GM10248 (cell line): ENCODE data around the gene HSD17B10.

Experiments
- CTCF ChIA-PET: fragments of 300-600 bp; sonication (Branson Sonifier 250); formaldehyde crosslinking; extraction: SDS; loops from one replicate; lab custom pipeline; 2021; ENCODE audit warnings: antibody characterized with exemption; lab: Yijun Ruan, JAX
- POLR2A ChIA-PET: fragments of 350-650 bp; sonication (Branson Sonifier 250); formaldehyde crosslinking; extraction: SDS; loops from one replicate; lab custom pipeline; 2020; ENCODE audit warnings: antibody characterized with exemption; lab: Yijun Ruan, JAX
- DNase-seq: peaks from one replicate; pipeline ENCODE4 v3.0.0; 2012; ENCODE audit errors: extremely low spot score
- CTCF ChIP-seq: IDR thresholded peaks from 2 replicates; pipeline ENCODE4 v1.5.1; 2012; ENCODE audit warnings: mild to moderate bottlenecking, low read depth; ENCODE audit errors: extremely low read depth, missing control alignments, control extremely low read depth

Gene HSD17B10

DNA sequence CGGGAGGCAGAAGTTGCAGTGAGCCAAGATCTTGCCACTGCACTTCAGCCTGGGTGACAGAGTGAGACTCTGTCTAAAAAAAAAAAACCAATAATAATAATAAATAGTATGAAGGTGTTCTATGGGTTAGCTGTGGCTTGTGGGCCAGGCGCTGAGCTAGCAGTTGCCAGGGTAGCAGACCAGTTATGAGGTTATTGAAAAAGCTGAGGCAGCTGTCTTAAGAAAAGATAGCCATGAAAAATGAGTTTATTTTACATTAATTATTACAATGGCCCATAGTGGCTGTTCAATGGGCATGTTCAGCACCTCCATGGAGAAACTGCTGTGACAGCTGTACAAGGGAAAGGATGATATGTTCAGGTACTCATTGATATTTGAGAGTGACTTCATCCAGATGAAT, 13.3 kb upstream of the HSD17B10 start:
- POLR2A ChIA-PET, result no interaction called here

GRCh38 chrX:53445977-53446376, 11.8 kb upstream of the HSD17B10 start:
- peak; percentile 44 for DNase-seq
- POLR2A ChIA-PET, result interaction anchor here (0.6 to 0.7 kb wide), 2 partner anchors 10 kb away, joined by 3 read pairs; no protein-coding TSS in a partner anchor
- TF ChIP-seq CTCF, result peak; percentile 44
- CTCF ChIA-PET, result interaction anchor here (0.7 to 5.2 kb wide), 13 partner anchors 10 to 162 kb away, joined by 3 to 78 read pairs (median 6); partner anchors contain the start of genes HSD17B10, RIBC1 and SMC1A

More for the DNA sequence above, 13.3 kb upstream of the HSD17B10 start:
- DNase-seq, result no peak
- no peak for TF ChIP-seq CTCF
- CTCF ChIA-PET, result interaction anchor here (1.5 to 5.2 kb wide), 7 partner anchors 12 to 164 kb away, joined by 4 to 78 read pairs (median 8); partner anchors contain the start of genes RIBC1 and SMC1A

DNA sequence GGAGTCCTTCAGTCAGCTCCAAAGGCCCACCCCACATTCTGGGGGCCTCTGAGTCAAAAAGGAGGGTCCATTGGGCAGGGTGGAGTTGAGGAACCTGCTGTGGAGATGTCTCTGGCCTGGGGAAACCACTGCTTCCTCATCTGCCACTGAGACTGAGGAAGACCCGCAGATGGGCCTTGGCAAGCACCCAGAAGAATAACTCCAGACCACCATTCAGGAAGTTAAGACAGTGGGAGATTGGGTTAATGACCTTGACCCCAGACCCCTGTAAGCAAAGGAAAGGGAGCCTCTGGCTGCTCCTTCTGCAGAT, 8.1 kb upstream of the HSD17B10 start:
- TF ChIP-seq CTCF, result no peak
- ChIA-PET POLR2A (no interaction called here), CTCF (no interaction called here)
- DNase-seq, result no peak

- TF ChIP-seq CTCF, result no peak
- CTCF ChIA-PET, result no interaction called here
- POLR2A ChIA-PET, result no interaction called here
- peak; percentile 87 for DNase-seq
These were observed 7.6 kb upstream of the HSD17B10 start for GRCh38 chrX:53441531-53442321.

DNA sequence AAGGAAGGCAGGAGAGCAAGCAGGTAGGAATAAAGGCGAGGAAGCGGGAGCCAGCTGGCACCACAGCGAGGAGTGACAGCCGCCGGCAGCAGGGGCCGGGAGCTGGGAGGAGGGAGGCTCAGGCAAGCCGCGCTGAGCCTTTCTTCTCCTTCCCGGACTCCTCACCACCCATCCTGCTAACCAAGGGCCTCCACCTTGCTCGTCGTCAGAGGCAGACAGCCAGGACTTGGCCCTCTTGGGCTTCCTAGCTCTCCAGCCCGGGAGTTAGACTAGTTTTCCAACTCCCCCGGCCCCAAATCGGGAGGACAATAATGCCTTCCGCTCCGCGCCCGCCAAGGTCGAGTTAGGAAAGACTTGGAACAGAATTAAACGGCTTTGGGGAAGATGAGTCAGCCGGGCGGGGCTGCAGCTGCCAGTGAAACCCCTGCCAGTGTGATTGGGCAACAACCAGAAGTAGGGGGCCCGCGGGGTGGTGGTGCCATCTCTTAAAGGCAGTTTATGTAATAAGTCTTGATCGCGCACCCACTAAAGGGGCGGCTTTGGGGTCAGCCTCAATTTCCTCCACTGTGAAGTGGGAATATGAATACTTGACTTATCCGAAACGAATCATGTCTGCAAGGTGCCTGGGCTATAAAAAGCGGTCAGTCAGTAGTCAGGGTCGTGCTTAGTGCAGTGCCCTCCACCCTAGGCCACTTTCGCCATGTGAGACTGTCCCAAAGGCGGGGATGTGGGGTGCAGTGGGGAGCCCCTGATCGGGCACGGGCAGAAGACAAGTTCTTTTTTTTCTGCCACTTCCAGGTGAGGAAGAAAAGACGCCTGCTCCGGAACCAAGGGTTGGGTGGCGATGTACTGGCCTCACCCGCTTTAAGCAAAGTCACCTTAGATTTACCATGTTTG, 6.7 kb upstream of the HSD17B10 start:
- CTCF ChIA-PET, result interaction anchor here (0.9 to 1.2 kb wide), 2 partner anchors 123 to 128 kb away, joined by 3 to 4 read pairs; no protein-coding TSS in a partner anchor
- POLR2A ChIA-PET, result no interaction called here
- no peak for DNase-seq
- TF ChIP-seq CTCF, result no peak

GRCh38 chrX:53440101-53440500, 5.9 kb upstream of the HSD17B10 start:
- DNase-seq, result no peak
- POLR2A ChIA-PET, result no interaction called here
- CTCF ChIA-PET, result interaction anchor here (0.9 to 1.2 kb wide), 2 partner anchors 122 to 127 kb away, joined by 3 to 4 read pairs; no protein-coding TSS in a partner anchor
- no peak for TF ChIP-seq CTCF
